Measurements from ENCODE around the gene CYP20A1.
"Not testable (repeated sequence)": the region's sequence is repeated elsewhere in the genome, so short reads cannot be mapped to it uniquely, and the experiment has no call there.

Gene CYP20A1

DNA sequence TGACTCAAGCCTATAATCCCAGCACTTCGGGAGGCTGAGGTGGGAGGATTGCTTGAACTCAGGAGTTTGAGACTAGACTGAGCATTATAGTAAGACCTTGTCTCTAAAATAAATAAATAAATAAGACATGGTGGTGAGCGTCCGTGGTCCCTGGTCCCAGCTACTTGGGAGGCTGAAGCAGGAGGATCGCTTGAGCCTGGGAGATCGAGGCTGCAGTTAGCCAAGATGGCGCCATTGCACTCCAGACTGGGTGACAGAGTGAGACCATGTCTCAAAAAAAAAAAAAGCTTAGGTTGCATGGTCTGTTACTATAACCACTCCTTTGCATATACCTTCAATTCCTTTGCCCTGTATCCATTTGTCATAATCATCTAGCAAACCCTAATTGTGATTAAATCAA lies 3.7 kb downstream of the CYP20A1 start:
- peaks cover 26% of the 10 kb centered on the region for H3K4me1 ChIP-seq (ENCODE audit: insufficient read depth, low read length, poor library complexity, severe bottlenecking)
- TF ChIP-seq EZH2phosphoT487 (IDR thresholded peaks at IDR 0.05; ENCODE audit: borderline replicate concordance) (no peak), CTCF (conservative IDR thresholded peaks at IDR 0.05; ENCODE audit: low read length) (no peak; the same call in 1 of the 2 replicates)
- H3K9me3 ChIP-seq (ENCODE audit: insufficient read depth, low read depth, low read length), result no peaks in the 10 kb centered on the region

DNA sequence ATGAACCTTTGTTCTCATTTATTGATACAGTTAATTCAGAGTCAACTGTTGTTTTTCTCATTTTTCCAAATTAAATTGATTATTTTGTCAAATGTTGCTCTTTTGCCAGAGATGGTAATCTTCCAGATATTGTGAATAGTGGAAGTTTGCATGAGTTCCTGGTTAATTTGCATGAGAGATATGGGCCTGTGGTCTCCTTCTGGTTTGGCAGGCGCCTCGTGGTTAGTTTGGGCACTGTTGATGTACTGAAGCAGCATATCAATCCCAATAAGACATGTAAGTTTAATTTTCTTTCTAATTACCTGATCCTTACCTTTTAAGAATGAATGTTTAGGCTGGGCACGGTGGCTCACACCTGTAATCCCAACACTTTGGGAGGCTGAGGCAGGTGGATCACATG lies 7.8 kb downstream of the CYP20A1 start:
- Histone ChIP-seq H3K36me3 (ENCODE audit: insufficient read depth, low read length) (no peaks in the 10 kb centered on the region), H3K9me3 (ENCODE audit: insufficient read depth, low read depth, low read length) (no peaks in the 10 kb centered on the region)
- TF ChIP-seq EZH2phosphoT487 (IDR thresholded peaks at IDR 0.05; ENCODE audit: borderline replicate concordance) (no peak), CTCF (conservative IDR thresholded peaks at IDR 0.05; ENCODE audit: low read length) (no peak)

More for the DNA sequence above, 3.7 kb downstream of the CYP20A1 start:
- H3K79me2 ChIP-seq (ENCODE audit: insufficient read depth, low read length), result peaks cover 28% of the 10 kb centered on the region
- H3K36me3 ChIP-seq (ENCODE audit: insufficient read depth, low read length), result no peaks in the 10 kb centered on the region
- H3K4me3 ChIP-seq (ENCODE audit: low read length, poor library complexity, severe bottlenecking), result no peak overlapping the region
- H4K20me1 ChIP-seq (ENCODE audit: insufficient read depth, low read length, poor library complexity, severe bottlenecking), result peaks cover 12% of the 10 kb centered on the region
- no peak overlapping the region for H3K4me2 ChIP-seq (ENCODE audit: low read depth, low read length, poor library complexity, severe bottlenecking)
- no peaks in the 10 kb centered on the region for H3F3A ChIP-seq (ENCODE audit: low read depth)
- no peaks in the 10 kb centered on the region for H3K9me2 ChIP-seq (replicated peaks; ENCODE audit: low read depth, low read length)
- H2AFZ ChIP-seq (ENCODE audit: low read length), result no peak overlapping the region
- H3K9ac ChIP-seq (ENCODE audit: low read depth, low read length, poor library complexity, severe bottlenecking), result no peak overlapping the region
- H3K27me3 ChIP-seq (ENCODE audit: insufficient read depth, low read length, poor library complexity, severe bottlenecking), result no peaks in the 10 kb centered on the region

GRCh38 chr2:203252818-203253217 lies 14.0 kb downstream of the CYP20A1 start:
- H3K9me3 ChIP-seq (ENCODE audit: insufficient read depth, low read depth, low read length), result no peaks in the 10 kb centered on the region
- H3K4me3 ChIP-seq (ENCODE audit: low read length, poor library complexity, severe bottlenecking), result no peak overlapping the region
- H3K9ac ChIP-seq (ENCODE audit: low read depth, low read length, poor library complexity, severe bottlenecking), result no peak overlapping the region
- H3F3A ChIP-seq (ENCODE audit: low read depth), result no peaks in the 10 kb centered on the region
- H3K4me1 ChIP-seq (ENCODE audit: insufficient read depth, low read length, poor library complexity, severe bottlenecking), result no peaks in the 10 kb centered on the region
- TF ChIP-seq CTCF (conservative IDR thresholded peaks at IDR 0.05; ENCODE audit: low read length), result no peak
- TF ChIP-seq EZH2phosphoT487 (IDR thresholded peaks at IDR 0.05; ENCODE audit: borderline replicate concordance), result no peak
- H3K9me2 ChIP-seq (replicated peaks; ENCODE audit: low read depth, low read length), result no peaks in the 10 kb centered on the region
- peaks cover 36% of the 10 kb centered on the region; the same call in 1 of the 2 replicates for H3K36me3 ChIP-seq (ENCODE audit: insufficient read depth, low read length)
- no peak overlapping the region for H2AFZ ChIP-seq (ENCODE audit: low read length)
- no peaks in the 10 kb centered on the region for H3K27me3 ChIP-seq (ENCODE audit: insufficient read depth, low read length, poor library complexity, severe bottlenecking)
- no peak overlapping the region for H3K4me2 ChIP-seq (ENCODE audit: low read depth, low read length, poor library complexity, severe bottlenecking)
- no peaks in the 10 kb centered on the region for H4K20me1 ChIP-seq (ENCODE audit: insufficient read depth, low read length, poor library complexity, severe bottlenecking)
- no peaks in the 10 kb centered on the region for H3K79me2 ChIP-seq (ENCODE audit: insufficient read depth, low read length)

More for the DNA sequence above, 7.8 kb downstream of the CYP20A1 start:
- Histone ChIP-seq H2AFZ (ENCODE audit: low read length) (no peak overlapping the region), H3K4me1 (ENCODE audit: insufficient read depth, low read length, poor library complexity, severe bottlenecking) (peaks cover 6% of the 10 kb centered on the region), H4K20me1 (ENCODE audit: insufficient read depth, low read length, poor library complexity, severe bottlenecking) (no peaks in the 10 kb centered on the region), H3K79me2 (ENCODE audit: insufficient read depth, low read length) (peaks cover 11% of the 10 kb centered on the region; the same call in 1 of the 2 replicates), H3K9ac (ENCODE audit: low read depth, low read length, poor library complexity, severe bottlenecking) (no peak overlapping the region), H3K27me3 (ENCODE audit: insufficient read depth, low read length, poor library complexity, severe bottlenecking) (no peaks in the 10 kb centered on the region), H3K4me2 (ENCODE audit: low read depth, low read length, poor library complexity, severe bottlenecking) (no peak overlapping the region), H3F3A (ENCODE audit: low read depth) (no peaks in the 10 kb centered on the region), H3K4me3 (ENCODE audit: low read length, poor library complexity, severe bottlenecking) (no peak overlapping the region), H3K9me2 (replicated peaks; ENCODE audit: low read depth, low read length) (no peaks in the 10 kb centered on the region)

GRCh38 chr2:203253422-203254095 lies 14.7 kb downstream of the CYP20A1 start:
- H3K79me2 ChIP-seq (ENCODE audit: insufficient read depth, low read length); H3K4me3 ChIP-seq (ENCODE audit: low read length, poor library complexity, severe bottlenecking); H3F3A ChIP-seq (ENCODE audit: low read depth); H3K9ac ChIP-seq (ENCODE audit: low read depth, low read length, poor library complexity, severe bottlenecking); H3K27me3 ChIP-seq (ENCODE audit: insufficient read depth, low read length, poor library complexity, severe bottlenecking); H3K9me2 ChIP-seq (replicated peaks; ENCODE audit: low read depth, low read length); H3K9me3 ChIP-seq (ENCODE audit: insufficient read depth, low read depth, low read length); H4K20me1 ChIP-seq (ENCODE audit: insufficient read depth, low read length, poor library complexity, severe bottlenecking); H3K4me2 ChIP-seq (ENCODE audit: low read depth, low read length, poor library complexity, severe bottlenecking); H3K4me1 ChIP-seq (ENCODE audit: insufficient read depth, low read length, poor library complexity, severe bottlenecking); H2AFZ ChIP-seq (ENCODE audit: low read length): not testable (repeated sequence)
- H3K36me3 ChIP-seq (ENCODE audit: insufficient read depth, low read length), result peaks cover 38% of the 10 kb centered on the region; the same call in 1 of the 2 replicates

All from Loucy (cell line).